ENCODE measurements around the gene SVOPL. TPM values are rescaled to one million over a fixed set of nuclear protein-coding genes. Genes with fewer than 3 reads are reported as not detected.
A peak's percentile ranks its signal among the peaks of the same experiment; 100 is the strongest.

SVOPL gene
- total and polyA plus RNA-seq, 9 of the 15 experiments (the other 6 are each of a cell fraction or from before 2014, with no cell fraction given) = 0.13 to 0.42 (median 0.20) TPM; not detected in 6

DNA sequence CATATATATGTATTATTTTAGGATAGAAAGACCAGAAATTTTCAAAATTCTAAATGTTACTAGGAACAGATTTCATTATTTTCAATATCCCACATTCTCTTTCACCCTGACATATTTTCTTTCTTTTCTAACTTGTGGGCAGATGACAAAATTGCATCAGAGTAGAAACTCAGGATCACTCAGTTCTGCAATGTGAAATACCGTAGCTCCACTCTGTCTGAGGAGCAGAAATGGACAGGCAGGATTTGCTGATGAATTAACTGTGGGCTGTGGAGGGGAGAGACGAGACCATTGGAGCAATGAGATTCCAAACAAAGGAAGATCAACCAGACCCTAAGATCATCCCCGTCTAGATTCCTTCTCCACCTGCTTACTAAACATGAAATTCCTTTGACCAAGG, 37.0 kb upstream of the SVOPL start:
- H2AFZ ChIP-seq (ENCODE audit: low read depth, low read length) = no peak overlapping the region
- intact Hi-C loops (cut with micrococcal nuclease) (loop anchor here (1.0 to 5.0 kb wide), 7 partner anchors 91 to 1135 kb away; partner anchors contain the start of gene CREB3L2), in situ Hi-C loops (cut with MboI) (loop anchor here (5.0 kb wide), 2 partner anchors 561 to 831 kb away; no protein-coding TSS in a partner anchor)
- no peak overlapping the region for H3K4me3 ChIP-seq
- H3K27me3 ChIP-seq (ENCODE audit: control insufficient read depth in 2 of 2, insufficient read depth in 2 of 2, low read length in 2 of 2) = peaks cover 3 to 20% of the 10 kb centered on the region in 2 experiments; a peak in 4 of 5 replicates
- no peak overlapping the region for H3K27ac ChIP-seq (ENCODE audit: extremely low read depth, low read depth, low read length)
- H3K4me2 ChIP-seq (ENCODE audit: insufficient read depth, low read length) = no peak overlapping the region
- WGBS (ENCODE audit: insufficient coverage, low coverage, missing lambda C conversion rate) = 6% methylated on average over 3 of the region's 3 CpGs
- FAIRE-seq (peak; percentile 35), ATAC-seq (no peak), DNase-seq (ENCODE audit: extremely low read depth in 1 of 4, low spot score in 3 of 4) (no peak)
- BruUV-seq (replicated peaks) = no TSS peak
- H3K9ac ChIP-seq (ENCODE audit: insufficient read depth in 1 of 2, low read depth in 2 of 2, low read length in 2 of 2) = no peak overlapping the region
- H4K20me1 ChIP-seq (replicated peaks; ENCODE audit: control insufficient read depth, insufficient read depth, low read length) = no peaks in the 10 kb centered on the region
- 0 out of 2 replicates have a peak, but pooled peaks cover 3% of the 10 kb centered on the region for H3K9me3 ChIP-seq (replicated peaks; ENCODE audit: control insufficient read depth, insufficient read depth, low read depth, low read length)
- no peaks in the 10 kb centered on the region for H3K79me2 ChIP-seq (ENCODE audit: control insufficient read depth, insufficient read depth, low read length)
- H3K4me1 ChIP-seq (replicated peaks in 1 of 2; ENCODE audit: control insufficient read depth in 2 of 2, insufficient read depth in 2 of 2, low read length in 2 of 2) = no peaks in the 10 kb centered on the region
- ChIA-PET CTCF (ENCODE audit: low intra/inter-chr PET ratio) (interaction anchor here (0.6 to 3.0 kb wide), 7 partner anchors 10 to 1132 kb away, joined by 3 to 36 read pairs (median 6); no protein-coding TSS in a partner anchor), POLR2A (interaction anchor here (0.6 to 1.0 kb wide), 3 partner anchors 9 to 52 kb away, joined by 3 read pairs; no protein-coding TSS in a partner anchor)
- no peaks in the 10 kb centered on the region for H3K36me3 ChIP-seq (ENCODE audit: control insufficient read depth, insufficient read depth, low read length)
- TF ChIP-seq, protein P1, sequence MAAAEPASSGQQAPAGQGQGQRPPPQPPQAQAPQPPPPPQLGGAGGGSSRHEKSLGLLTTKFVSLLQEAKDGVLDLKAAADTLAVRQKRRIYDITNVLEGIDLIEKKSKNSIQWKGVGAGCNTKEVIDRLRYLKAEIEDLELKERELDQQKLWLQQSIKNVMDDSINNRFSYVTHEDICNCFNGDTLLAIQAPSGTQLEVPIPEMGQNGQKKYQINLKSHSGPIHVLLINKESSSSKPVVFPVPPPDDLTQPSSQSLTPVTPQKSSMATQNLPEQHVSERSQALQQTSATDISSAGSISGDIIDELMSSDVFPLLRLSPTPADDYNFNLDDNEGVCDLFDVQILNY (CRISPR knock-in tag; IDR thresholded peaks at IDR 0.05) = no peak
- no peak for TF ChIP-seq ARID2 (IDR thresholded peaks at IDR 0.05)
- TF ChIP-seq, protein P2, sequence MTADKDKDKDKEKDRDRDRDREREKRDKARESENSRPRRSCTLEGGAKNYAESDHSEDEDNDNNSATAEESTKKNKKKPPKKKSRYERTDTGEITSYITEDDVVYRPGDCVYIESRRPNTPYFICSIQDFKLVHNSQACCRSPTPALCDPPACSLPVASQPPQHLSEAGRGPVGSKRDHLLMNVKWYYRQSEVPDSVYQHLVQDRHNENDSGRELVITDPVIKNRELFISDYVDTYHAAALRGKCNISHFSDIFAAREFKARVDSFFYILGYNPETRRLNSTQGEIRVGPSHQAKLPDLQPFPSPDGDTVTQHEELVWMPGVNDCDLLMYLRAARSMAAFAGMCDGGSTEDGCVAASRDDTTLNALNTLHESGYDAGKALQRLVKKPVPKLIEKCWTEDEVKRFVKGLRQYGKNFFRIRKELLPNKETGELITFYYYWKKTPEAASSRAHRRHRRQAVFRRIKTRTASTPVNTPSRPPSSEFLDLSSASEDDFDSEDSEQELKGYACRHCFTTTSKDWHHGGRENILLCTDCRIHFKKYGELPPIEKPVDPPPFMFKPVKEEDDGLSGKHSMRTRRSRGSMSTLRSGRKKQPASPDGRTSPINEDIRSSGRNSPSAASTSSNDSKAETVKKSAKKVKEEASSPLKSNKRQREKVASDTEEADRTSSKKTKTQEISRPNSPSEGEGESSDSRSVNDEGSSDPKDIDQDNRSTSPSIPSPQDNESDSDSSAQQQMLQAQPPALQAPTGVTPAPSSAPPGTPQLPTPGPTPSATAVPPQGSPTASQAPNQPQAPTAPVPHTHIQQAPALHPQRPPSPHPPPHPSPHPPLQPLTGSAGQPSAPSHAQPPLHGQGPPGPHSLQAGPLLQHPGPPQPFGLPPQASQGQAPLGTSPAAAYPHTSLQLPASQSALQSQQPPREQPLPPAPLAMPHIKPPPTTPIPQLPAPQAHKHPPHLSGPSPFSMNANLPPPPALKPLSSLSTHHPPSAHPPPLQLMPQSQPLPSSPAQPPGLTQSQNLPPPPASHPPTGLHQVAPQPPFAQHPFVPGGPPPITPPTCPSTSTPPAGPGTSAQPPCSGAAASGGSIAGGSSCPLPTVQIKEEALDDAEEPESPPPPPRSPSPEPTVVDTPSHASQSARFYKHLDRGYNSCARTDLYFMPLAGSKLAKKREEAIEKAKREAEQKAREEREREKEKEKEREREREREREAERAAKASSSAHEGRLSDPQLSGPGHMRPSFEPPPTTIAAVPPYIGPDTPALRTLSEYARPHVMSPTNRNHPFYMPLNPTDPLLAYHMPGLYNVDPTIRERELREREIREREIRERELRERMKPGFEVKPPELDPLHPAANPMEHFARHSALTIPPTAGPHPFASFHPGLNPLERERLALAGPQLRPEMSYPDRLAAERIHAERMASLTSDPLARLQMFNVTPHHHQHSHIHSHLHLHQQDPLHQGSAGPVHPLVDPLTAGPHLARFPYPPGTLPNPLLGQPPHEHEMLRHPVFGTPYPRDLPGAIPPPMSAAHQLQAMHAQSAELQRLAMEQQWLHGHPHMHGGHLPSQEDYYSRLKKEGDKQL (CRISPR knock-in tag; IDR thresholded peaks at IDR 0.05; ENCODE audit: borderline replicate concordance) = no peak
- TF ChIP-seq, protein P3, sequence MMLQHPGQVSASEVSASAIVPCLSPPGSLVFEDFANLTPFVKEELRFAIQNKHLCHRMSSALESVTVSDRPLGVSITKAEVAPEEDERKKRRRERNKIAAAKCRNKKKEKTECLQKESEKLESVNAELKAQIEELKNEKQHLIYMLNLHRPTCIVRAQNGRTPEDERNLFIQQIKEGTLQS (IDR thresholded peaks at IDR 0.05) = no peak
- TF ChIP-seq, protein P3 (CRISPR knock-in tag; conservative IDR thresholded peaks at IDR 0.05) = 0 out of 2 replicates have a peak, but pooled peaks have one; percentile 26
- no peaks in the 10 kb centered on the region for H3K9me1 ChIP-seq (ENCODE audit: control insufficient read depth, insufficient read depth, low read length)

Data from K562 (cell line).